ENCODE measurements around the gene GDF7.

- TF ChIP-seq POLR2A (IDR thresholded peaks at IDR 0.05) (no peak), CTCF (IDR thresholded peaks at IDR 0.05) (no peak)
These were observed 32.1 kb downstream of the GDF7 start for GRCh38 chr2:20698916-20699613.
